Heart left ventricle (tissue), 16 donors: ENCODE measurements around the gene DIAPH3. TPM values are rescaled to one million over a fixed set of nuclear protein-coding genes. Genes with fewer than 3 reads are reported as not detected.

Source experiments
- ATAC-seq, 4 donors: fragments of 200-7000 bp; cut with Tn5 transposase; one replicate each; pipeline ENCODE4 v1.9.1; 2020 to 2022; ENCODE audit warnings: moderate library complexity in 4 of 4, mild to moderate bottlenecking in 3 of 4, moderate number of reproducible peaks in 1 of 4
- DNase-seq, 5 donors: peaks; one replicate each; pipeline ENCODE4 v3.0.0-alpha.2; 2020
- H3K27ac ChIP-seq, 12 donors: fragments of 200-600 bp; sonication (generic) in 4 of 12; one replicate each; pipeline versions ENCODE4 v1.5.0 to v1.8.0; 2016 to 2022; ENCODE audit warnings: mild to moderate bottlenecking in 2 of 12
- H3K27me3 ChIP-seq, 9 donors: fragments of 200-600 bp; sonication (generic) in 2 of 9; one replicate each; pipeline versions ENCODE4 v1.5.1 to v1.8.0; 2016 to 2022; ENCODE audit warnings: mild to moderate bottlenecking in 3 of 9
- H3K36me3 ChIP-seq, 9 donors: fragments of 200-600 bp; sonication (generic) in 2 of 9; one replicate each; pipeline versions ENCODE4 v1.5.0 to v1.8.0; 2018 to 2022; ENCODE audit warnings: mild to moderate bottlenecking in 2 of 9
- H3K4me1 ChIP-seq, 12 donors: fragments of 200-600 bp; sonication (generic) in 4 of 12; one replicate each; pipeline versions ENCODE4 v1.5.0 to v1.8.0; 2016 to 2022; ENCODE audit warnings: mild to moderate bottlenecking in 3 of 12
- H3K4me3 ChIP-seq, 12 donors: fragments of 200-600 bp; sonication (generic) in 4 of 12; one replicate each; pipeline versions ENCODE4 v1.5.0 to v1.8.0; 2017 to 2022; ENCODE audit warnings: mild to moderate bottlenecking in 9 of 12, moderate library complexity in 4 of 12
- H3K9me3 ChIP-seq, 12 donors: fragments of 200-600 bp; sonication (generic) in 4 of 12; one replicate each; pipeline versions ENCODE4 v1.5.0 to v1.8.0; 2016 to 2022; ENCODE audit warnings: mild to moderate bottlenecking in 1 of 12
- CTCF ChIP-seq, 12 donors: fragments of 200-600 bp; sonication (generic) in 4 of 12; IDR thresholded peaks; one replicate each; pipeline versions ENCODE4 v1.5.0 to v1.8.0; 2018 to 2022; ENCODE audit warnings: antibody characterized with exemption in 12 of 12, mild to moderate bottlenecking in 5 of 12
- POLR2A ChIP-seq, 2 donors: fragments of 450-650 bp; IDR thresholded peaks; one replicate each; pipeline ENCODE4 v1.6.1; 2017; ENCODE audit warnings: antibody characterized with exemption in 2 of 2, mild to moderate bottlenecking in 2 of 2, moderate library complexity in 2 of 2
- WGBS, 4 donors: extraction: QIAGEN DNeasy Blood & Tissue Kit in 2 of 4; methylation state at CpG; one replicate each; pipeline versions ENCODE4 v1.1.5 to v1.1.7; 2013 to 2018; 5-methylcytosine and 5-hydroxymethylcytosine counted together
- intact Hi-C, 10 donors: fragments of 100-400 bp; cut with DNase I; formaldehyde crosslinking; loops; one replicate each; pipeline versions ENCODE4 v1.11.1 to v1.14.2; 2022
- polyA plus RNA-seq, 2 donors: library from polyadenylated mRNA; stranded (reverse); fragments of 200-250 nt; gene quantifications; one replicate each; pipeline ENCODE4 v1.2.3, GENCODE V29; 2013
- total RNA-seq, 9 donors: library from RNA; depleted of rRNA in 2 of 9; stranded (reverse); fragments of >200 nt in 2 of 9; fragmentation: NEBNext Ultra II Directional in 3 of 9; extraction: Animal tissue kit (Norgen Biotek cat#: 25700) in 3 of 9; gene quantifications; one replicate each; pipeline versions ENCODE4 v1.1.0 to v1.2.4, GENCODE V29; 2016 to 2023
- donor health status: ischemic (EF 13 %, LVEDD 7.1; RV severe dilation, severe dysfunction).
- donor health status: healthy with polysubstance abuse.
- donor health status: DM: no; HTN: yes; CAD: no.
- donor health status: DM: no; HTN: no; CAD: no.
- donor health status: ischemic (EF 25% LVEDD 6.9; RV normal size, moderate dysfunction).
- donor health status: ischemic (EF 25% LVEDD 5.7; RV mildly dilated, moderate dysfunction).
- donor health status: healthy.
- donor health status: DM: yes; HTN: yes; CAD: no.
- donor health status: ischemic (EF 35%, LVEDD 5.7; RV mildly dilated, moderate dysfunction).
- donor health status: nonischemic (EF 11% LVEDD 7.7; RV severe dilation, severe dysfunction).
- donor health status: DM: yes; HTN: yes; CAD: no.
- donor health status: PGD.
- donor health status: ischemic (EF 29% LVEDD 5.4; RV normal size, mild dysfunction).
- donor health status: nonischemic (EF 23%, LVEDD 6.1; RV moderate dilation, normal function).

Gene DIAPH3
- total and polyA plus RNA-seq, 11 donors = 0.03 to 3.2 (median 0.19) TPM

- intact Hi-C loops = no loop called here
Measured at GRCh38 chr13:59631271-59631670, 532.5 kb downstream of the DIAPH3 start.

GRCh38 chr13:59625111-59625510 lies 538.6 kb downstream of the DIAPH3 start:
- H3K4me1 ChIP-seq = no peaks in the 10 kb centered on the region
- no peak for DNase-seq
- WGBS, 4 donors = 88 to 99% (median 98%) methylated on average over 3 of the region's 3 CpGs
- H3K4me3 ChIP-seq = no peak overlapping the region
- H3K9me3 ChIP-seq = peaks cover 0 to 2% (median 0%) of the 10 kb centered on the region in 12 donors
- TF ChIP-seq CTCF (IDR thresholded peaks at IDR 0.05) = no peak
- TF ChIP-seq POLR2A (IDR thresholded peaks at IDR 0.05) = no peak
- no peak for ATAC-seq
- no peaks in the 10 kb centered on the region for H3K27me3 ChIP-seq
- no peak overlapping the region for H3K27ac ChIP-seq
- intact Hi-C loops = no loop called here
- H3K36me3 ChIP-seq = no peaks in the 10 kb centered on the region

More at GRCh38 chr13:59631271-59631670, 532.5 kb downstream of the DIAPH3 start:
- no peaks in the 10 kb centered on the region for H3K9me3 ChIP-seq
- DNase-seq (no peak), ATAC-seq (no peak)
- H3K27ac ChIP-seq = no peak overlapping the region
- H3K4me3 ChIP-seq = no peak overlapping the region
- WGBS, 4 donors = 55 to 69% (median 59%) methylated on average over 1 of the region's 1 CpG
- H3K27me3 ChIP-seq = no peaks in the 10 kb centered on the region
- peaks cover 0 to 18% (median 3%) of the 10 kb centered on the region in 12 donors for H3K4me1 ChIP-seq
- no peaks in the 10 kb centered on the region for H3K36me3 ChIP-seq
- TF ChIP-seq POLR2A (IDR thresholded peaks at IDR 0.05) (no peak), CTCF (IDR thresholded peaks at IDR 0.05) (no peak)

- Histone ChIP-seq H3K36me3 (no peaks in the 10 kb centered on the region), H3K9me3 (peaks cover 0 to 19% (median 10%) of the 10 kb centered on the region in 12 donors), H3K4me3 (no peak overlapping the region), H3K27ac (no peak overlapping the region), H3K4me1 (no peaks in the 10 kb centered on the region), H3K27me3 (no peaks in the 10 kb centered on the region)
- TF ChIP-seq CTCF (IDR thresholded peaks at IDR 0.05) = no peak
- no peak for TF ChIP-seq POLR2A (IDR thresholded peaks at IDR 0.05)
- WGBS, 4 donors = 79 to 82% (median 80%) methylated on average over 4 of the region's 4 CpGs
- no peak for ATAC-seq
- intact Hi-C loops = no loop called here
- DNase-seq = no peak
Measured at GRCh38 chr13:59623206-59623915, 540.4 kb downstream of the DIAPH3 start.

DNA sequence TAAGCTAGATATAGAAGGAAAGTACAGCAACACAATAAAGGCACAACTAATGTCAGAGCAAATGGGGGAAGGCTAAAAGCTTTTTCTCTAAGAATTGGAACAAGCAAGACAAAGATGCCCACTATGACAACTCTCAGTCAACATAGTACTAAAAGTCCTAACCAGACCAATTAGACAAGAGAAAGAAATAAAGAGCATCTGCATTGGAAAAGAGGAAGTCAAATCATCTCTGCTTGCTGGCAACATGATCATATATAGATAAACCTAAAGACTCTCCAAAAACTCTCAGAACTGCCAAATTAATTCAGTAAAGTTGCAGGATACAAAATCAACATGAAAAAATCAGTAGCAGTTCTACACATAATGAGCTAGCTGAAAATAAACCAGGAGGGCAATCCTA lies 542.0 kb downstream of the DIAPH3 start:
- ATAC-seq (no peak), DNase-seq (no peak)
- H3K9me3 ChIP-seq = peaks cover 0 to 26% (median 15%) of the 10 kb centered on the region in 12 donors
- H3K36me3 ChIP-seq = no peaks in the 10 kb centered on the region
- H3K4me1 ChIP-seq = no peaks in the 10 kb centered on the region
- intact Hi-C loops = no loop called here
- no peak overlapping the region for H3K27ac ChIP-seq
- TF ChIP-seq POLR2A (IDR thresholded peaks at IDR 0.05) (no peak), CTCF (IDR thresholded peaks at IDR 0.05) (no peak)
- no peaks in the 10 kb centered on the region for H3K27me3 ChIP-seq
- no peak overlapping the region for H3K4me3 ChIP-seq

Other genes starting within 250 kb of the DIAPH3 start
- gene TDRD3, start 233.3 kb upstream of the DIAPH3 start, total RNA-seq = 10 to 100 TPM; 17.1 to 56.4 (median 42.1) TPM
- 10 to 100 TPM; 13.3 to 16.5 TPM for gene TDRD3, start 233.3 kb upstream of the DIAPH3 start, polyA plus RNA-seq